ENCODE measurements around the gene LUM.

The LUM gene

GRCh38 chr12:91074154-91074709 lies 37.1 kb downstream of the LUM start:
- DNase-seq: no peak

- no peak for DNase-seq
Observed at GRCh38 chr12:91073426-91073825, 37.9 kb downstream of the LUM start.

- DNase-seq: no peak
Observed at GRCh38 chr12:91072931-91073330, 38.4 kb downstream of the LUM start.

- DNase-seq: no peak
Observed at GRCh38 chr12:91070936-91071335, 40.4 kb downstream of the LUM start.

GRCh38 chr12:91065396-91065795 lies 45.9 kb downstream of the LUM start:
- DNase-seq: no peak

- DNase-seq: no peak
Observed at GRCh38 chr12:91064640-91065039, 46.7 kb downstream of the LUM start.

- no peak for DNase-seq
Observed at GRCh38 chr12:91061091-91061490, 50.2 kb downstream of the LUM start.

GRCh38 chr12:91059211-91059610 lies 52.1 kb downstream of the LUM start:
- no peak for DNase-seq

- no peak for DNase-seq
Observed at GRCh38 chr12:91058786-91059185, 52.5 kb downstream of the LUM start.

GRCh38 chr12:91057368-91058165 lies 53.7 kb downstream of the LUM start, which contains the start of gene KERA:
TSS of gene KERA (minus strand) at chr12:91058024. CDS start at chr12:91056281, 1,743 bp downstream.
- DNase-seq: no peak

GRCh38 chr12:91056488-91056887 lies 54.8 kb downstream of the LUM start:
- DNase-seq: no peak

- peak; percentile 32 for DNase-seq
Observed at GRCh38 chr12:91055976-91056375, 55.3 kb downstream of the LUM start.

GRCh38 chr12:91053951-91054715 lies 57.2 kb downstream of the LUM start:
- DNase-seq: peak; percentile 84
